Measurements from ENCODE around the gene CUX1.

CUX1 gene

DNA sequence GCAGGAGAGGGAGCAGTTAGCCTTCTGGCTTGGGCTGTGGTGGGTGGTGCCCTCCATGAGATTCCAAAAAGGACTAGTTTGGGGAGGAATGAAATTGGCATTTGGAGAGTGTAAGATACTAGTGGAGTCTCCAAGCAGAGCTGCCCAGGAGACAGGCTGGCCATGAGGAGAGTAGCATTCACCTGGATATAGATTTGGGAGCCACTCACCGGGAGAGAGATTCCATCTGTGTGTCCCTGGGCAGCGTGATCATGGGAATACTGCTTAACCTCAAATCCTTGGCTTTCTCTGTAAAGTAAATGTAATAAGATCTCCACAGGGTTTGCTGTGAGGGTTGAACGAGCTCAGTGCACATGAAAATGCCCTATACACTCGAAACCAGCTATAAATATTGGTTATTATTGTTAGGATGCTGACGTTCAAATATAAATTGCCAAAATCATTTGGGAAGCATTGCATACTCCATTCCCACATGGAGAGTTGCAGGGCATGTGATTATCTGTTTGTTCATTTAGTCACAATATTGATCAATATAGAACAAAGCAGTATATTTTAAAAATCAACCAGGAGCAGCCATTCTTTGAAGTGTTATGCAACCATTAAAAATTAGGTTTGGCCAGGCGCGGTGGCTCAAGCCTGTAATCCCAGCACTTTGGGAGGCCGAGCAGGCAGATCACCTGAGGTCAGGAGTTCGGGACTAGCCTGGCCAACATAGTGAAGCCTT is 143.7 kb downstream of the CUX1 start:
- DNase-seq, result no peak

DNA sequence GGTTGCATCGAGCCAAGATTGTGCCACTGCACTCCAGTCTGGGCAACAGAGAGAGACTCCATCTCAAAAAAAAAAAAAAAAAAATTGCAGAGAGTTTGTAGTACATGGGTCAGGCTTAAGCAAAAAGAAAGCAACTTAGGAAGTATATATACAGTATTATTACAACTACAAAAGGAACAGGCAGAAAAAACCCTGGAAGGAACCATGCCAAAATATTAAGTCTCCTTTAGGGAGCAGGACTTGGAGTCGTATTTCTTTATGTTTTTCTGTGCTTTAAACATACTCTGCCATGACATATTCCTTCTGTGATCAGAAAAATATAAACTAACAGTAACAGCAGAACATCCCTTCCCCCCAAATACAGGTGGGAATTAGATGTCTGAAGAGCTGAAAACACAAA is 144.4 kb downstream of the CUX1 start:
- no peak for DNase-seq

DNA sequence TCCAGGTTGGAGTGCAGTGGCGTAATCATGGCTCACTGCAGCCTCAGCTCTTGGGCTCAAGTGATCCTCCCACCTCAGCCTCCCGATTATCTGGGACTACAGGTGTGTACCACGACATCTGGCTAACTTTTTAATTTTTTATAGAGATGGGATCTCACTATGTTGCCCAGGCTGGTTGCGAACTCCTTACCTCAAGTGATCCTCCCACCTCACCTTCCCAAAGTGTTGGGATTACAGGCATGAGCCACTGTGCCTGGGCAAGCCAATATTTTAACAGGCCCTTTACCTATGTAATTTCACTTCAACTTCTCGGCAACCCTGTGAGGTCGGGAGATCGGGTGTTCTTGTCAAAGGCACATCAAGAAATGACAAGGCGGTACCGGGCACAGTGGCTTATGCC is 146.3 kb downstream of the CUX1 start:
- no peak for DNase-seq

DNA sequence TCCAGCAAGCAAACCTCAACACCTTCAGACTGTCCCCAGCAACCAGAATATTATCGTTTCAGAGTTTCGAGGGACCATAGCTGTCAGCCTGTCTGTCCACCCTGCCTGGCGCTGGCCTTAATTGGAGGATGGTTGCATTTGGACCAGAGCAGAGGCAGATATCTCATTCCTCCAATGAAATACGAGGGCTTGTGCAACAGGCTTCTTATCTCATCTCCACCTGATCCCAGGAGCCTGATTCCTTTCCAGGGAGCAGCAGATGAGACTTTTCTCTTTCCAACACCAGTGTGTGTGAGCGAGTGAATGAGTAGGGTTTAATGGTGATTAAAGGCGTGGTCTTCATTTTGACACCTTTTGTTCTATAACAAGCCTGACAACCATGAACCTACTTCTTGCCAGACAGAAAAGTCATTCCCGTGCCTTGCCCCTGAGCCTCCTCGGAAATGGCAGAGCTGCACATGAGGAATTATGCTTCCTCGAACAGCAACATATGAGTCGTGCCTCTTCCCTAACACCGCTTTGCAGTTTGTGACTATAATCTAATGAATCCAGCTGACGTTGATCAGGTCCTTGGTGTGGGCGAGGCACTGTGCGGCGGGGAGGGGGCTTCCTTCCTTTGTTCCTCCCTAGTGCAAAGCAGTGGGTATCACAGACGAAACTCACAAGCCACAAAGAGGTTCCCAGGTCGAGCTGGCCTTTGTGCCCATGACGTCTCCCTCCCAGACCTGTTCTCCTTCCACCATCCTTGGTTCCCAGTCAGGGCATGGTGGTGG is 147.4 kb downstream of the CUX1 start:
- no peak for DNase-seq

DNA sequence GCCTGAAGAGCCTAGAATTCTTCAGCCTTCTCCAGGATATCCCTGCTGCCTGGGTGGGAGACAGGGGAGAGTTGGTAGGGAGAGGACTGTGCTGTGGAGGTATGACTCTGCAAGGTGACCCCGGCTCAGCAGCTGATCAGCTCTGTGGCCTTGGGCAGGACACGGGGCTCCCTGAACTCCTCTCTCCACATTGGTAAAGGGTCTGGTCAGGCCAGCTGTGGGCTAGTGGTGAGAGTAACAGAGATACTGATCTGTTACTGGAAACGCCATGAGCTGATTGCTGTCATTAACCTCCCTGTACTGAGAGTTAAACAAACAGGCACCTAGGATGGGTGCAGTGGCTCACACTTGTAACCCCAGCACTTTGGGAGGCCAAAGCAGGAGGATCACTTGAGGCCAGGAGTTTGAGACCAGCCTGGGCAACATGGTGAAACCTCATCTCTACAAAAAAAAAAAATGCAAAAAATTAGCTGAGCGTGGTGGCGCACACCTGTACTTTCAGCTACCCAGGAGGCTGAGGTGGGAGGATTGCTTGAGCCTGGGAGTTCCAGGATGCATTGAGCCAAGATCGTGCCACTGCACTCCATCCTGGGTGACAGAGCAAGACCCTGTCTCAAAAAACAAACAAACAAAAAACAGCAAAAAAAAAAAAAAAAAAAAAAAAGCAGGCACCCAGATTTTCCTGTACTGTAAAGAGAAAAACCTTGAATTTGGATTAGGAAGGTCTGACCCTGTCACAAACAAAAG is 151.5 kb downstream of the CUX1 start:
- no peak for DNase-seq

DNA sequence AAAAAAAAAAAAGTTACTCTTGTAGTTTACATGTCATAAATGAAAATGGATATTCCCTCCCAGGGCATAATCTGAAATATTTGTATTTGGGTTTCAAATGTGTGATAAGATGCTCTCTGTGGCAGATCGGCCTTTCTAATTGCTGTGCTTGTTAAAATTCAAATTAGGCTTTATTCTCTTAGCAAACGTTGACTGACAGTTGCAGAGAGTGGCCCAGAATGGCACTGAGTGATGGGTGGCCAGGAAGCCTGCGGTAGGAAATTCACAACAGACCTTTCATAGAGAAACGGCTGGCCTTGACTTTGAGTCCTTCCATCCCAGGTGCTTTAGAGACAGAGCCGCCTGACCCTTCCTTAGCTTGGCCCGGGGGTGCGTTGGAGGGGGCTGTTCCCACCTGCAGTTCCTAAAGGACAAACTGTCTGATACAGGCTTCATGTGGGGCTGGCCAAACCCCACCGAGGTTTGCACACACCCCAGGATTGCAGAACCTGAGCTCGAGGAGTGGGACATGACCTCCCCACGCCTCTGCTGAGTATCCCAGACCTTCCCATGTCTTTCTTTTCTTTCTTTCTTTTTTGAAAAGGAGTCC is 152.7 kb downstream of the CUX1 start:
- DNase-seq, result no peak

DNA sequence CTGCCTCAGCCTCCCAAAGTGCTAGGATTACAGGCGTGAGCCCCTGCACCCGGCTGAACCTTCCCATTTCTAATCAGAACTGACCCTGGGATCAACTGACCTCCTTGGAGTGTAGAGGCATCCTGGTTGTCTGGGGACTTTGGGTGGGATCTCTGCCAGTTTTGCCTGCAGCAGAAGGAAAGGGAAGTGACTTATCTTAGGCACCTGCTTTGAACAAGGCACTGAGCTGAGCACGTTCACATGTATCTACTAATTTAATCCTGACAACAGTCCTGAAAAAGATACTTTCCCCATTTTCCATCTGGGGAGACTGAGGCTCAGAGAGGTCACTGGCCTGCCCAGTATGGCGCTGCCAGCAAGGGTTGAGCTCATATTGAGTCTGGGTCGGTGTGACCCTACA is 153.4 kb downstream of the CUX1 start:
- DNase-seq, result no peak

DNA sequence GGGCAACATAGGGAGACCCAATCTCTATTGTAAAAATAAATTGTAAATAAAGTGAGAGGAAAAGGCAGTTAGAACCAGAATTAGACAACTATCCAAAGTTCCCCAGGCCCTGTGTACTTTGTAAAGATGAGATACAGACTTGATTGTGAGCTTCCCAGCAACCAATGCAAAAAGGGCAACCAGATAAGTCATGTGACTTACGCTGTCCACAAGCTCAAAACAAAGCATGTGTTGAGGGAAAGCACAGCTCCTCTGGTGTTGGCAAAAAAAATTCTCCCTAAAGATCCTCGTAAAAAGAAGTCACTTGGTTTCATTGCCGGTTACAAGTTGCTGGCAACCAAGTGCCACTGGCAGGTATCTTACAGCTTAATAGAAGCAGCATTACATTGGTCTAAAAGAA is 154.0 kb downstream of the CUX1 start:
- DNase-seq, result no peak

DNA sequence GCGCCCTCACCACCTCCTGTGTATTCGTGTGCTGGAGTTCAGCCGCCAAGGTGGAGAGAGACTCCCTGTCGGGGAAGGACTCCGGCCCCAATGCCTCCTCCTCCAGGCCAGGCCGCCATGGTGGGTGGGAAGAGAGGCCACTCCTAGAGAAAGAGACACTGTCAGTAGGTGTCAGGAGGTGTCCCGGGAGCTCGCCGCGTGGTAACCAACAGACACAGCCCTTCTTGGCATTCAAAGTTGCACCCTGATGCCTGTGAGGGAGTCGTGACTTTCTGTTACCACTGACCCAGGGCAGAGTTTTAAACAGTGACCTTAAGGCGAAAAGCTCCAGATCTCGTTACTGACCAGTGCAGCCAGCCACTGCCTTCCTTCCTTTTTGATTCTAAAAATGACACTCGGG is 155.2 kb downstream of the CUX1 start:
- DNase-seq, result no peak

DNA sequence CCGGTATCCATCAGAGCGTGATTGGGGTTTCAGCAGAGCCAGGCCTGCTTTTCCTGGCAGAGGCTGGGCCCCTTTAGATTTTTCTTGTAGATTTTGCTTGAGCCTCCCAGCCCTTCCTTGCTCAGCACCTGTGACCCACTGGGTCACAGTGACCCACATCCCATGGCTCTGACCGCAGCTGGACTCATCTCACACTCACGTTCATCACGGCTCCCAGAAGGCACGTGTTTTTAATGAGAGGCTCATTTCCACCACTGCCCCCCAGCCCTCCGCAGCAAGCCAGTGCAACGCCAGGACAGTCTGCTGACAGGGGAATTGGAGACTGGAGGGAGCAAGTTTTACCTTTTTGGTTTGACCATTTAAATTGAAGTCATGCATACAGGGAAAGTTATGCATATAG is 155.7 kb downstream of the CUX1 start:
- DNase-seq, result no peak

DNA sequence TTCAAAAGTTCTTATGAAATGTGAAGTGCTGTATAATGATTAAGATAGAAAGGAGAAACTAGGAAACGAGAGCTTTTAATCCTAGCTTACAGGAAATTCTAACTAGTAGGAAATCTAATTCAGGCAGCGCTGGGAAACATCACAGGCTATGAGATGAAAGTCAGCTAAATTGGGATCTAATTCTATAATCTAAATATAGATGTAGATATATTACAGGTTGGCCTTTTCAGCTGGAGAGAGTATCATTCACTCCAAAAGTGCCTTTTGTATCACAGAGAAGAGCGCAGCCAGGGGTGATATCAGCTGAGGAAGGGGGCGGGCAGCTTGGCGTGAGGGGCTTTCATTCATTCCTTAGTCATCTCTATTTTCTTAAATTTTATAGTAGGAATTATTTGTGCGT is 157.0 kb downstream of the CUX1 start:
- DNase-seq, result no peak

DNA sequence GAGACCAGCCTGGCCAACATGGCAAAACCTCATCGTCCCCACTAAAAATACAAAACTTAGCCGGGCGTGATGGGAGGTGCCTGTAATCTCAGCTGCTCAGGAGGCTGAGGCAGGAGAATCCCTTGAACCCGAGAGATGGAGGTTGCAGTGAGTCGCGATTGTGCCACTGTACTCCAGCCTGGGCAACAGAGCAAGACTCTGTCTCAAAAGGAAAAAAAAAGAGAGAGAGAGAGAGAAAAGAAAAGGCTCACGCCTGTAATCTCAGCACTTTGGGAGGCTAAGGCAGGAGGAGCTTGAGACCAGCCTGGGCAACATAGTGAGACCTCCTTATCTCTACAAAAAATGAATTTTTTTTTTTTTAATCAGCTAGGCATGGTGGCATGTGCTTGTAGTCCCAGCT is 157.6 kb downstream of the CUX1 start:
- no peak for DNase-seq

DNA sequence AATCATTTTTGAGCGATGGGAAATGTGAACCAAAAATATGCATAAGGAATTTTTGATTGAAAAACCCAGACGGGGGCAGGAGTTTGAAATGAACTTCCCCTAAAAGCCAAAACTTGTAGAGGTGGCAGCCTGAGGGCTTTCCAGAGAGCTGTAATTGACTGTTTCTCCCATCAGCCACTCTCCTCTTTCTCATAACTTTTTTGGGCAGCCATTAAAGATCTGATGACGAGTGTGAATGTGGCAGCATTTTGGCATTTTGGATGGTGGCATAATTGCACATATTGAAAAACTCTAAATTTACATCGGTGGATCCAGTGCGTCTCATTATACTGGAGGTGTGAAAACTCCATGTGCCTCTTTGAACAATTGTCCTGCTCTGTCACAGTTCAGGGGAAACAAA is 159.0 kb downstream of the CUX1 start:
- no peak for DNase-seq

DNA sequence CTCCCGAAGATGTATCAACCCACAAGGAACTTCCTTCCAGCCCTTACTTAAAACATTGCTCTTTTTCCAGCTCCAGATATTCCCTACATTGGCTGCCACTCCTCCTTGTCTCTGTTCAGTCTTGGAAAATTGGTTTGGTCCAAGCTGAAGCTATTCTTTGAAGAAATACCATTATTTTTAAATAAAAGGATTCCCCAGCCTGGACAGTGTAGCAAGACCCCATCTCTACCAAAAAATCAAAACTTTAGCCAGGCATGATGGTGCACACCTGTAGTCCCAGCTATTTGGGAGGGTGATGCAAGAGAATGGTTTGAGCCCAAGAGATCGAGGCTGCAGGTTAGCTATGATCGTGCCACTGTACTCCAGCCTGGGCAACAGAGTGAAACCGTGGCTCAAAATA is 159.8 kb downstream of the CUX1 start:
- DNase-seq, result no peak

DNA sequence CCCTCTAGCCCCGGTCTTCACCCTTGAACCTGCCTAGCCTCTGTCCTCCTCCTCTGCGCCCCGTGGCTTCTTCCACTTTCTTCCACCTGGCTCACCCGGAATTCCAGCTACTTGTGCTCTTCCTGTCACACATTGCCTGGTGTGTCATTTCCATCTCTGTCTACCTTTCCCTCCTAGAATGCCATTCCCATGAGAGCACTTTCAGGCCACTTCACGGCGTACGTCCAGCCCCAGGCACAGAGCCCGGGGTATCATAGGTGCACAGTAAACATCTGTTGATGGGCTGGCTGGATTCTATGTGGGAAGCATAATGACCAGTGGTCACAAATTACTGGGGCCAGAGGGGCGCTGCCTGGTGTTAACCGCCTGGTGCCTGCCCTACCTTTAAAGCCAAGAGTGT is 161.3 kb downstream of the CUX1 start:
- no peak for DNase-seq

DNA sequence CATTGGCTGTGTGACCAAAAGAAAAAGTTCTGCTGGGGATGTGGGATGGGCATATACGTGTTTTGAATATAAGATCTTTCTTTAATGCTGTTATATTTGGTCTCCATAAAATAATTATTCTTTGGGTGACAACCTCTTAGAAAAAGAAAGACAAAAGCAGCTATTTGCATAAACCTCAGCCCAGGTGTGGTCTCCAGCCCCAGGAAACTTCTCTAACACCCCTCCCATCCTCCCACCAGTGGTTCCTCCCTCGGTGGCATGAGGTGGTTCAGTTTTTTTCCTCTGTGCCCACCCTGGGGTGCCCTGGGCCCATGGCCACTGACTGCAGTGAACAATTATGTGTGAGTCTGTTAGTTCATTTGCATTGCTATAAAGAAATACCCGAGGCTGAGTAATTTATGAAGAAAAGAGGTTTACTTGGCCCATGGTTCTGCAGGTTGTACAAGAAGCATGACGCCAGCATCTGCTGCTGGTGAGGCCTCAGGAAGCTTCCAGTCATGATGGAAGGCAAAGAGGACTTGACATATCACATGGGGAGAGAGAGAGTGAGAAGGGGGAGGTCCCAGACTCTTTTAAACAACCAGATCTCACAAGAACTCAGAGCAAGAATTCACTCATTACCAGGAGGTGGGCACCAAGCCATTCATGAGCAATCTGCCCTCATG is 165.9 kb downstream of the CUX1 start:
- DNase-seq, result no peak

DNA sequence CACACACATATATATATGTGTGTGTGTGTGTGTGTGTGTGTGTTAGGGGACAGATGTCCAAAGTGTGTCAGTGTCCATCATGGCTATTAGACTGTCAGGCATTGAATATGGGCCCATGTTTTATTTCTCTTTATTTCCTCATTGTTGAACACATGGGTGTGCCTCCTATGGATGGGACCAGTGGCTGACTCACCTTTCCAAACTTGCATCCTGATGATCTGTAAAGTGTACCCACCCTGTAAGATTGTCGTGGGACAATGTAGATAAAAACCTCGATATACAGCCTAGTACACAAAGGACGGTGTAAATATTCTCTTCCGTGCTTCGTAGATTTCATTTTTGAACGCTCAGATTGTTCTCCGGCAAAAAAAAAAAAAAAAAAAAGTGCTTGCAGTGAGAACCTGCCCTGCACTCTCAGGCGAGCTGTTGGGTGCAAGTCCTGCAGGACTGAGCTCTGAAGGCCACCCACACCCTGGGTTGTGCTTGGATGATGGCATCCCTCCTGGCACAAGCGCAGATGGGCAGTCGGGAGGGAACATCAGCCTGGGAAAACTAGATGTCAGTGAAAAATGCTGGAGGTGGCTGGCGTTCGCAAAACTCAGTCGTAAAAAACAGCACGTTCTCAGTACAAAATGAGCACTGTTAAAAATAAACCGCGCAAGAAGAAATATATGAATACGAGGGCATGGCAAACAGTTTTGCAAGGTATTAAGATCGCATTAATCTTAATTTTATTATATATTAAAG is 166.9 kb downstream of the CUX1 start:
- DNase-seq, result no peak

DNA sequence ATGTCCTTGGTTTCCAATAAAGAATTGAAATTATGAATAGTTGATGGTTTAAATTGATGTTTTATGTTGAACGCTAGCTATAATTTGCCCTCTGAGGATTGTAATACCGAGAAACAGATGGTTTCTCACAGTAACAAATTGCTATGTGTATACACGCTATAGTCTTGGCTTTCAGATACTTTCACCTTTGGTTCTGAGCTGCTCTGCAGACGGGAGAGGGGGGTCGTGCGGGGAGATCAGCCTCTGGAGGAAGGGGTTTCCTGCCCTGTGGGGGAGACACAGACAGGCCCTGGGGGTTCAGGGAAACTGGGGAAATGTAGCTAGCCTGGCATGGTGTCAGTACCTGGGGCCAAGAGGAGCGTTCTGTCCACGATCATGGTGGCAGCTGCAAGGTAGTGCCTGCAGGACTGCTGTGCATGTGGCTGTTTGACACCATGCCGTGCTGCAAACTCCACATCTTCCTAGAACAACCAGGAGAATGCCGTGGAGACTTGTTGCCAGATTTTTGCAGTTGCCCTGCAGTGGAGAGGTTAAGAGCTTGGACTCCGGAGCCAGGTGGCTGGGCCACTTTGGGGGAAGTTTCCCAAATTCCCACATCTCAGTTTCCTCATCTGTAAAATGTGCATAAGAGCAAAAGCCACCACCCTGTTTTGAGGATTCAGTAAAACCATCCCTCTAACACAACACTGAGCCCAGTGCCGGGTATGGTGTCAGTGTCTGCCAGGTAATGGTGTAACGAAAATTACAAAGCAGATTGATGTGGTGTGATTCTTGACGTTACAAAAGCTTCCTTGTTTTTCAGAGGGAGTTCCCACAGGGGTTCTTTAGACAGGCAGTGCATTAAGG is 167.9 kb downstream of the CUX1 start:
- DNase-seq, result no peak

DNA sequence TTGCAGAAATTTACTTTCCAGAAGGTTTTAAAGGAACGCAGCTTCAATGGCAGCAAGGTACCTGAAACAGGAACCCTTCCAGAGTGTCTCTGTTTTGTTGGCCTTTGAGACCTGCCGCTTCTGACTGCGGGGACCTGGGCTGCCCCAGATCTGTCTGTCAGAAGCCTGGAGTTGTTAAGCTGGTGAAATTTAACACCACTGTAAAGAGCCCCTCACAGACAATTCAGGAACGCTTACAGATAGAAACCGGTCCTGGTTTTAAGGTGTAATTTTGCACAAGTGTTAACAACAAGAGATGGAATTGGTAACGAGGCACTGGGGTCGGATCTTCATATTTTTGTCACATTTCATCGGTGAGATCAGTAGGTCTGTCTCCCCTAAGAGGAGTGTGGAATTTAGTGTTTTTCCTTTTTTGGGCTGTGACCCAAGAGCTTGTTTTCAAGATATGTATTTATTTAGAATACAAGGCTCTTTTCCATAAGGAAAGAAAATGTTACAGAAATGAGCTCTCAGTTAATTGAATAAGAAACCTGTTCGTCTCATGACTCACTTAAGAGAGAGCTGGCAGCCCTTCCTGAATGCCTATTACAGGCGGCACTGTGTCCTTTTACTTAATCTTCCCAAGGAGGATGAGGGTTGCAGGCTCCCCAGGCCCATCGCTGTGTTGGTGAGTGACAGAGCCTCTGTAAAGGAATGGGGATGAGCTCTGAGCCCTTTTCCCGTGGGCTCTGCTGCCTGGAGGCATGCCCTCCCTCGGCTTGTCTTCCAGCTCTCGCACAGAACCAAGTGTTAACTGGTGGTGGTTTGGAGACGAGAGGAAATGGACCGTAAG is 168.7 kb downstream of the CUX1 start:
- DNase-seq, result no peak

DNA sequence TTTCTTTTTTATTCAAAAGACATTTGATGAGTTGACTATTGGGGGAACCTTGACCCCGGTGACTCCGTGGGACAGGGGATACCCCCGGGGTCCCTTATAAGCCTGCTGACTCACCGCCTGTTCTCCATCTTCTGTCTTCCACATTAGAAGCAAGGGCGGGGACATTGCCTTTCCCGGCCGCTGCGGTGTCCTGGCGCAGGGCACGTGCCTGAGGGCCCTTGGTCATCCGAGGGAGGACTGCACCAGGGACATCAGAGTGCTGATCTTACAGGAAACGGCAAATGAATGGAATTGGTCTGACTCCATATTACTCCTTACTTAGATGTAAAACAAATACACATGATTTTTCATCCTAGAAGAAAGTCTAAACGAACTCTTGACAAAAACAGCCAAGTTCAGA is 170.1 kb downstream of the CUX1 start:
- no peak for DNase-seq

Data from effector CD4-positive, alpha-beta T cell (primary cell).